Gastroesophageal sphincter (tissue), 4 donors: ENCODE measurements around the gene CADM1. TPM values are rescaled to one million over a fixed set of nuclear protein-coding genes. Genes with fewer than 3 reads are reported as not detected.

Experiments used
- ATAC-seq: fragments of 150-250 bp; one replicate; pipeline ENCODE4 v1.9.1; 2016; ENCODE audit warnings: mild to moderate bottlenecking, moderate library complexity
- H3K27ac ChIP-seq, 4 donors: fragments of 200-600 bp; sonication (generic) in 3 of 4; 1 replicate in 3 of 4; 2 replicates in 1 of 4; pipeline ENCODE4 v1.5.1; 2016 to 2019
- H3K27me3 ChIP-seq: fragments of 200-600 bp; sonication (generic); one replicate; pipeline ENCODE4 v1.5.1; 2019
- H3K36me3 ChIP-seq, 2 donors: fragments of 200-600 bp; sonication (generic); one replicate each; pipeline ENCODE4 v1.5.1; 2019; ENCODE audit warnings: control low read depth in 1 of 2
- H3K4me1 ChIP-seq, 3 donors: fragments of 200-600 bp; sonication (generic); 1 replicate in 2 of 3; 2 replicates in 1 of 3; pipeline ENCODE4 v1.5.1; 2016 to 2019; ENCODE audit warnings: control low read depth in 2 of 3
- H3K4me3 ChIP-seq, 2 donors: fragments of 200-600 bp; sonication (generic); one replicate each; pipeline ENCODE4 v1.5.1; 2019; ENCODE audit warnings: mild to moderate bottlenecking in 1 of 2, moderate library complexity in 1 of 2
- H3K9me3 ChIP-seq, 3 donors: fragments of 200-600 bp; sonication (generic); one replicate each; pipeline ENCODE4 v1.5.1; 2017 to 2019; ENCODE audit warnings: control low read depth in 2 of 3
- EP300 ChIP-seq: sonication (generic); formaldehyde crosslinking; IDR thresholded peaks from one replicate; pipeline ENCODE4 v1.6.1; 2017; ENCODE audit warnings: antibody characterized with exemption, mild to moderate bottlenecking
- POLR2A ChIP-seq, 2 donors: fragments of 450-650 bp; IDR thresholded peaks; one replicate each; pipeline ENCODE4 v1.6.1; 2017; ENCODE audit warnings: antibody characterized with exemption in 2 of 2, mild to moderate bottlenecking in 2 of 2, moderate library complexity in 1 of 2
- POLR2AphosphoS5 ChIP-seq: sonication (generic); formaldehyde crosslinking; IDR thresholded peaks from one replicate; pipeline ENCODE4 v1.6.1; 2017; ENCODE audit warnings: antibody characterized with exemption
- WGBS, 2 donors: methylation state at CpG; one replicate each; pipeline ENCODE4 v1.1.5; 2018; ENCODE audit warnings: low coverage in 1 of 2; 5-methylcytosine and 5-hydroxymethylcytosine counted together
- total RNA-seq, 4 donors: library from RNA; depleted of rRNA; stranded (reverse); fragments of >200 nt; gene quantifications; one replicate each; pipeline ENCODE4 v1.1.0, GENCODE V29; 2016
- TF ChIP-seq, protein P1 (sequence below), 4 experiments: fragments of 200-600 bp in 2 of 4; fragments of 450-650 bp in 2 of 4; sonication (generic) in 1 of 4; IDR thresholded peaks; one replicate each; pipeline ENCODE4 v1.5.1; 2017 to 2019; ENCODE audit warnings: antibody characterized with exemption in 4 of 4, mild to moderate bottlenecking in 2 of 4, moderate library complexity in 2 of 4

The CADM1 gene
- total RNA-seq, 4 donors from 2014 or later: 10.4 to 23.5 (median 17.1) TPM

DNA sequence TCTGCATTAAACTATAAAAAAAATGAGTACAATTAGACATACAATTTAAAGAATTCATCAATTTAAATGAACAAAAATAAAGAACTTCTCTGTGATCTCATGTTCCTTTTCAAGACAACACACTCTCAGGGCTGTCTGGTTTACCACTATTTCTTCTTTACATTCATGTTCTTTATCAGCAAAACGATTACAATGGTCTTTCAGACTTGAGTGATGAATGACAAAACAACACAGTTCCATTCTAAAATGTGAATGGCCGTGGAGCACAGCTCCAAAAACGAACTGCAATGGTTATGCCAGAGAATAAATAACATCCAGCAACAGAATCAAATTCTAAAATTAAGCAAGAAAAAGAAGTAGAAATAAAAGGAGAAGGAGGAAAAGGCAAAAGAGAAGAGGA lies 113.1 kb downstream of the CADM1 start:
- no peak overlapping the region for H3K27ac ChIP-seq
- WGBS, 2 donors: 25 to 63% methylated on average over 1 of the region's 3 CpGs
- H3K36me3 ChIP-seq: no peaks in the 10 kb centered on the region
- H3K4me1 ChIP-seq: no peaks in the 10 kb centered on the region
- ATAC-seq: no peak
- TF ChIP-seq EP300 (no peak), POLR2A (IDR thresholded peaks at IDR 0.05) (no peak), POLR2AphosphoS5 (no peak)
- TF ChIP-seq, protein P1, sequence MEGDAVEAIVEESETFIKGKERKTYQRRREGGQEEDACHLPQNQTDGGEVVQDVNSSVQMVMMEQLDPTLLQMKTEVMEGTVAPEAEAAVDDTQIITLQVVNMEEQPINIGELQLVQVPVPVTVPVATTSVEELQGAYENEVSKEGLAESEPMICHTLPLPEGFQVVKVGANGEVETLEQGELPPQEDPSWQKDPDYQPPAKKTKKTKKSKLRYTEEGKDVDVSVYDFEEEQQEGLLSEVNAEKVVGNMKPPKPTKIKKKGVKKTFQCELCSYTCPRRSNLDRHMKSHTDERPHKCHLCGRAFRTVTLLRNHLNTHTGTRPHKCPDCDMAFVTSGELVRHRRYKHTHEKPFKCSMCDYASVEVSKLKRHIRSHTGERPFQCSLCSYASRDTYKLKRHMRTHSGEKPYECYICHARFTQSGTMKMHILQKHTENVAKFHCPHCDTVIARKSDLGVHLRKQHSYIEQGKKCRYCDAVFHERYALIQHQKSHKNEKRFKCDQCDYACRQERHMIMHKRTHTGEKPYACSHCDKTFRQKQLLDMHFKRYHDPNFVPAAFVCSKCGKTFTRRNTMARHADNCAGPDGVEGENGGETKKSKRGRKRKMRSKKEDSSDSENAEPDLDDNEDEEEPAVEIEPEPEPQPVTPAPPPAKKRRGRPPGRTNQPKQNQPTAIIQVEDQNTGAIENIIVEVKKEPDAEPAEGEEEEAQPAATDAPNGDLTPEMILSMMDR (IDR thresholded peaks at IDR 0.05): no peak
- H3K27me3 ChIP-seq: no peaks in the 10 kb centered on the region
- H3K9me3 ChIP-seq: no peaks in the 10 kb centered on the region
- H3K4me3 ChIP-seq: no peak overlapping the region

DNA sequence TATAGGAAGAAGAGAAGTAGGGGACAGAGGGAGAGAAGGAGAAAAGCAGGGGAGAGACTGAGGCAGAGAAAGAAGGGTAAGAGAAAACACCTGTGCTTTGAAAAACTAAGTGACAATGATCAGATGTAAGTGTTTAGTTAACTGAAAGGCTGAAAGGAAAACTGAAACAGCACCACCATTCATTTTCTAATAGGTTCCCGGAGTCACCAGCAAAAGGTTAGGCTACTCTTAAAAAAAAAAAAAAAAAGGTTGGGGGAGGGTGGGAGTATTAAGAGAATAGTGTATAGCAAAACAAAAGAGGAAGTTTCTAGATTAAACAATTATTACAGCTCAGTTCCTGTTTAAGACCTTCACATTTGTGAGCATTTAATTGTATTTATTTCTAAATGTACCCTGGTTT lies 113.8 kb downstream of the CADM1 start:
- no peaks in the 10 kb centered on the region for H3K4me1 ChIP-seq
- TF ChIP-seq POLR2AphosphoS5 (no peak), EP300 (no peak), POLR2A (IDR thresholded peaks at IDR 0.05) (no peak)
- TF ChIP-seq, protein P1 (IDR thresholded peaks at IDR 0.05): no peak
- no peaks in the 10 kb centered on the region for H3K36me3 ChIP-seq
- no peak for ATAC-seq
- no peak overlapping the region for H3K4me3 ChIP-seq
- H3K27me3 ChIP-seq: no peaks in the 10 kb centered on the region
- no peak overlapping the region for H3K27ac ChIP-seq
- 48 to 90% methylated on average over 1 of the region's 1 CpG for WGBS, 2 donors
- H3K9me3 ChIP-seq: no peaks in the 10 kb centered on the region

DNA sequence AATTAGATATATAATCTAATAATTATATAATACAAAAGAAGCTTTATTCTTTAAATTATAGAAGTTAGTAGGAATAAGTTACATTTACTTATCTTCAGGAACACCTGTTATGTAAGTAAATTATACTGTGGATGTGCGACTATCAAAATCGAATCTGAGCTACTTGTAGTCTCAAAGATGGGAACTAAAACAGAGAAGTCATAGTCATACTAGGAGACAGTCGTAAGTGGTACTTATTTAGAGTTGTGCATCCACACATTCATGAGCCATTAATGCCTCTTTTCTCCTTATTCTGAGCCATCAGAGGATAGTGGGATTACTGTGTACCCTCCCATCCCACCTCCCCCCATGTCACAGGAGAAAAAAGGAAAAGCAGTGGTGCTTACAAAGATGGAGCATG lies 114.4 kb downstream of the CADM1 start:
- Histone ChIP-seq H3K27me3 (no peaks in the 10 kb centered on the region), H3K27ac (no peak overlapping the region), H3K4me3 (no peak overlapping the region), H3K9me3 (no peaks in the 10 kb centered on the region), H3K4me1 (no peaks in the 10 kb centered on the region), H3K36me3 (no peaks in the 10 kb centered on the region)
- TF ChIP-seq POLR2A (IDR thresholded peaks at IDR 0.05): no peak
- TF ChIP-seq, protein P1 (IDR thresholded peaks at IDR 0.05): no peak
- no peak for TF ChIP-seq POLR2AphosphoS5
- TF ChIP-seq EP300: no peak
- WGBS, 2 donors: 89 to 92% methylated on average over 3 of the region's 3 CpGs
- ATAC-seq: no peak

DNA sequence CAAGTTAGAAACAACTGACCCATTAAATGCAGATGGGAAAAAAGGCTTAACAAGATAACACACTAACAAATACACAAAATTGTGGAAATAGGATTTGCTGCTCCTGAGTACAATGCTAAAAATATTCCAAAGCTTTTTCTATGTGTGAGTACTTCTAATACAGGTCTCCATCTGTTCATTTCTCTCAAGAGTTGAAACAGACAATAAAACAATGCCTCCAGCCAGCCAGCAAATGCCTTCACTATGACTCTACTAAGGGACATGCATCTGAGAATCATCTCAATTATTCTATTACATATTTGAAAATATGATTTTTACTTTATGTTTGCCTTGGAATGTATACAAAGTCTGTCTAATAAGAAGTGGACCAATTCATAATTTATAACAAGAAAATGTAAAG lies 119.0 kb downstream of the CADM1 start:
- H3K9me3 ChIP-seq: no peaks in the 10 kb centered on the region
- ATAC-seq: no peak
- H3K27me3 ChIP-seq: no peaks in the 10 kb centered on the region
- TF ChIP-seq EP300: no peak
- TF ChIP-seq, protein P1 (IDR thresholded peaks at IDR 0.05): no peak
- TF ChIP-seq POLR2A (IDR thresholded peaks at IDR 0.05): no peak
- H3K36me3 ChIP-seq: no peaks in the 10 kb centered on the region
- no peaks in the 10 kb centered on the region for H3K4me1 ChIP-seq
- H3K27ac ChIP-seq: no peak overlapping the region
- no peak overlapping the region for H3K4me3 ChIP-seq

DNA sequence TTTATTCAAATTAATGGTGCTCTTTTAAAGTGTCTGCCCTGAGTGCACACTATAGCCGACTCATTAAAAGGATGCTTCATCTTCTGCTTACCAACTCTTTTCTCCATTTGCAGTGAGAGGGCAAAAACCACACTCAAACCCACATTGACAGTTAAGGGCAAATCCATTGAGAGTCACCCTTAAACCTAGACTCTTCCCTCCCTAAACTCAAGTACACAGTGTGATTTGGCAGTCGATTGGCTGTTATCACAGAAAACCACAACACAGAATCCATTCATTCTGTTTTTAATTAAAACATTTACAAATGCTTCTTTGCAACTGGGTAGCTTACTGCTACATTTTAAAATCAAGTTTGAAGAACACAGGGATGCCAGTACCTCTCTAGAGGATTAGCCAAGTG lies 120.0 kb downstream of the CADM1 start:
- 80 to 90% methylated on average over 2 of the region's 2 CpGs for WGBS, 2 donors
- Histone ChIP-seq H3K36me3 (no peaks in the 10 kb centered on the region), H3K27me3 (no peaks in the 10 kb centered on the region), H3K4me3 (no peak overlapping the region), H3K9me3 (no peaks in the 10 kb centered on the region), H3K4me1 (no peaks in the 10 kb centered on the region), H3K27ac (no peak overlapping the region)
- ATAC-seq: no peak
- no peak for TF ChIP-seq EP300
- TF ChIP-seq, protein P1 (IDR thresholded peaks at IDR 0.05): no peak
- no peak for TF ChIP-seq POLR2A (IDR thresholded peaks at IDR 0.05)
- TF ChIP-seq POLR2AphosphoS5: no peak
